ENCODE measurements around the gene AMMECR1L.
"Not testable (repeated sequence)": the region's sequence is repeated elsewhere in the genome, so short reads cannot be mapped to it uniquely, and the experiment has no call there.

Gene AMMECR1L

GRCh38 chr2:127885780-127886592 lies at the start of gene AMMECR1L:
Gene AMMECR1L (minus strand): TSS chr2:127885956. CDS start chr2:127874234, 11,722 bp downstream.
- Mint-ChIP-seq H3K4me1 (ENCODE audit: low read depth) (peaks cover 53% of the 10 kb centered on the region), H3K36me3 (ENCODE audit: low read depth) (peaks cover 39% of the 10 kb centered on the region), H3K4me3 (peak within 1 kb of the TSS; percentile 89), H3K27ac (peak within 1 kb of the TSS; percentile 93)
- peak; percentile 84 for DNase-seq
- not testable (repeated sequence) for H3K27me3 Mint-ChIP-seq, H3K9me3 Mint-ChIP-seq

DNA sequence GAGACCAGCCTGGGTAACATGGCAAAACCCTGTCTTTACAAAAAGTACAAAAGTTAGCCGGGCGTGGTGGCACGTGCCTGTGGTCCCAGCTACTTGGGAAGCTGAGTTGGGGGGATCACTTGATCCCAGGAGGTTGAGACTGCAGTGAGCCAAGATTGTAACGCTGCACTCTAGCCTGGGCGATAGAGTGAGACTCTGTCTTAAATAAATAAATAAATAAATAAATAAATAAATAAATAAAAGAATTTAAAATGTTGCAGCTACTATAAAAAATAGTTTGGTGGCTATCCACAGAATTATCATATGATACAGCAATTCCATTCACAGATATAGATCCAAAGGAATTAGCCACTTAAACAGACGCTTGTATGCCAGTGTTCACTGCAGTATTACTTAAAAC lies 49.6 kb upstream of the AMMECR1L start:
- Mint-ChIP-seq H3K36me3 (ENCODE audit: low read depth) (peaks cover 1% of the 10 kb centered on the region), H3K27me3 (no peaks in the 10 kb centered on the region), H3K4me1 (ENCODE audit: low read depth) (no peaks in the 10 kb centered on the region), H3K9me3 (no peaks in the 10 kb centered on the region), H3K27ac (no peak overlapping the region), H3K4me3 (no peak overlapping the region)
- no peak for DNase-seq

DNA sequence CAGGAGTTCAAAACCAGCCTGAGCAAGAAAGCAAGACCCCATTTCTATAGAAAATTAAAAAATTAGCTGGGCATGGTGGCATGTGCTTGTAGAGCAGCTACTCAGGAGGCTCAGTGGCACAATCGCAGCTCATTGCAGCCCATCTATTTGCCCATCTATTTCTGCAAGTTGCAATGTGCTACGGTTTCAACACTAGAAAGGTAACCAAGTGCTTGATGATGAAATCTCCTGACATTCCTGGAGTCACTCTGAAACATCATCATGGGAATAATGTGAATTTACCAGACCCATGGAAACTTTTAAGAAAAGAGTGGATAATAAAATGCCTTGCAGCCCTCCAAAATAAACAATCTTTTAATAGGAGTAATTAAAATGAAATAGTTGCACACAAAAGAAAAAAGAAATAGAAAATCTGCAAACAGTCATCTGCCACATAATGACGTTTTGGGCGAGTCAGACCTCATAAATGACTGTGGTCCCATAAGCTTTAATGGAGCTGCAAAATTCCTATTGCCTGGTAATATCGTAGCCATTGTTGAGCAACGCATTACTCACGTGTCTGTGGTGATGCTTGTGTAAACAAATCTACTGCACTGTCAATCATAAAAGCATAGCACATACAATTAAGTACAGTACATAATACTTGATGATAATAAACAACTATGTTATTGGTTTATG lies 46.6 kb upstream of the AMMECR1L start:
- H3K9me3 Mint-ChIP-seq, result no peaks in the 10 kb centered on the region
- H3K4me1 Mint-ChIP-seq (ENCODE audit: low read depth), result peaks cover 4% of the 10 kb centered on the region
- no peak for DNase-seq
- no peak overlapping the region for H3K4me3 Mint-ChIP-seq
- H3K36me3 Mint-ChIP-seq (ENCODE audit: low read depth), result no peaks in the 10 kb centered on the region
- H3K27me3 Mint-ChIP-seq, result no peaks in the 10 kb centered on the region
- no peak overlapping the region for H3K27ac Mint-ChIP-seq

- Mint-ChIP-seq H3K27ac (no peak overlapping the region), H3K27me3 (peaks cover 2% of the 10 kb centered on the region), H3K4me3 (no peak overlapping the region), H3K9me3 (no peaks in the 10 kb centered on the region), H3K36me3 (ENCODE audit: low read depth) (no peaks in the 10 kb centered on the region), H3K4me1 (ENCODE audit: low read depth) (peaks cover 4% of the 10 kb centered on the region)
- DNase-seq, result no peak
Measured at GRCh38 chr2:127929449-127929848, 43.7 kb upstream of the AMMECR1L start.

DNA sequence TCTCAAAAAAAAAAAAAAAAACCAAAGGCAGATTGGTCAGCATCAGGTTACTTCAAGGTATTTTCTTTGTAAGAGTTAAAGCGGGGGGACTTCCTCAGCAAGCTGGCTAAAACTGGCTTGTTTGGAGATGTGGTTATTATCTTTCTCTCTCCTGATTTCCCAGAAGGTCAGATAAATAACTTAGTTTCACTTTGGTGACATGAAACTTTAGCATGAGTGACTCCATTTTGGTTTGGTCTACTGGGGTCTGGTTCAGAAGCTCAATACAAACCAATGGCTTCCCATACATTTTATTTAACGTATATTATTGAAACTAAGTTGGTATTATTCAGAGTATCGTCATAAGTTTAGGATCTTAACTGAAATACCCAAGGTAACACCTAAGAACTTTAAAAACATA lies 41.6 kb upstream of the AMMECR1L start:
- peaks cover 2% of the 10 kb centered on the region for H3K27me3 Mint-ChIP-seq
- no peak overlapping the region for H3K4me3 Mint-ChIP-seq
- peaks cover 4% of the 10 kb centered on the region for H3K4me1 Mint-ChIP-seq (ENCODE audit: low read depth)
- DNase-seq, result no peak
- no peak overlapping the region for H3K27ac Mint-ChIP-seq
- no peaks in the 10 kb centered on the region for H3K36me3 Mint-ChIP-seq (ENCODE audit: low read depth)
- no peaks in the 10 kb centered on the region for H3K9me3 Mint-ChIP-seq

GRCh38 chr2:127917916-127918315 lies 32.2 kb upstream of the AMMECR1L start:
- Mint-ChIP-seq H3K4me3 (no peak overlapping the region), H3K36me3 (ENCODE audit: low read depth) (no peaks in the 10 kb centered on the region), H3K9me3 (no peaks in the 10 kb centered on the region), H3K27ac (no peak overlapping the region), H3K4me1 (ENCODE audit: low read depth) (no peaks in the 10 kb centered on the region), H3K27me3 (no peaks in the 10 kb centered on the region)
- DNase-seq, result no peak

DNA sequence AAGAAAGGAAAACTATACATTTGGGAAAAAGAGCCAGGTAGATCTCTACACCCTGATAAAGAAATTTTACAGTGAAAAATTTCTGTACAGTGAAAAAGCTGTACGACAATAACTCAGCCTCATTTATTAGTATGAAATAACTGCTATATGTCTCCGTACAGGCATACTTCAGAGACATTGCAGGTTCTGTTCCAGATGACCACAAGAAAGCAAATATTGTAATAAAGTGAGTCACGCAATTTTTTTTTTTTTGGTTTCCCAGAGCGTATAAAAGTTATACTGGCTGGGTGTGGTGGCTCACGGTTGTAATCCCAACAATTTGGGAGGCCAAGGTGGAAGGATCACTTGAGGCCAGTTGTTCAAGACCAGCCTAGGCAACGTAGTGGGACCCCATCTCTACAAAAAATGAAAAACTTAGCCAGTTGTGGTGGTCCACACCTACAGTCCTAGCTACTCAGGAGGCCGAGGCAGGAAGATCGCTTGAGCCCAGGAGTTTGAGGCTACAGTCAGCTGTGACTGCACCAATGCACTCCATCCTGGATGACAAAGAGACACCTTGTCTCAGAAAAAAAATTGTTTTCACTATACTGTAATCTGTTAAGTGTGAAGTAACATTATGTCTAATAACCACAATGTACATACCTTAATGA lies 28.2 kb upstream of the AMMECR1L start:
- Mint-ChIP-seq H3K4me1 (ENCODE audit: low read depth) (no peaks in the 10 kb centered on the region), H3K4me3 (no peak overlapping the region), H3K36me3 (ENCODE audit: low read depth) (no peaks in the 10 kb centered on the region), H3K27me3 (no peaks in the 10 kb centered on the region), H3K27ac (no peak overlapping the region), H3K9me3 (no peaks in the 10 kb centered on the region)
- no peak for DNase-seq

GRCh38 chr2:127911737-127912136 lies 26.0 kb upstream of the AMMECR1L start:
- Mint-ChIP-seq H3K27me3 (peaks cover 4% of the 10 kb centered on the region), H3K4me3 (no peak overlapping the region), H3K27ac (no peak overlapping the region), H3K4me1 (ENCODE audit: low read depth) (no peaks in the 10 kb centered on the region), H3K36me3 (ENCODE audit: low read depth) (no peaks in the 10 kb centered on the region), H3K9me3 (no peaks in the 10 kb centered on the region)
- no peak for DNase-seq

DNA sequence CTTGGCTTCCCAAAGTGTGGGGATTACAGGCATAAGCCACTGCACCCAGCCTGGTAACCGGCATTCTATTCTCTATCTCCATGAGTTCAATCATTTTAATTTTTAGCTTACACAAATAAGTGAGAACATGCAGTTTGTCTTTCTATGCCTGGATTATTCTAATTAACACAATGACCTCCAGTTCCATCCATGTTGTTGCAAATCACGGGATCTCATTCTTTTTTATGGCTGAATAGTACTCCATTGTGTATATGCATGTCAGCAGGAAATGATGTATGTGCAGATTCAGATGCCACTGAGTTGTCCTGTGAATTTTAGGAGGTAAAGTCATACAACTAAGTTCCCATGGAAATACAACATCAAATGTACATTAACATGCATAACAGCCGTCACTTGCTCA lies 24.7 kb upstream of the AMMECR1L start:
- Mint-ChIP-seq H3K9me3 (no peaks in the 10 kb centered on the region), H3K4me1 (ENCODE audit: low read depth) (no peaks in the 10 kb centered on the region), H3K36me3 (ENCODE audit: low read depth) (no peaks in the 10 kb centered on the region), H3K27ac (no peak overlapping the region), H3K4me3 (no peak overlapping the region), H3K27me3 (peaks cover 15% of the 10 kb centered on the region)
- DNase-seq, result no peak

GRCh38 chr2:127909019-127909418 lies 23.3 kb upstream of the AMMECR1L start:
- H3K4me3 Mint-ChIP-seq, result no peak overlapping the region
- no peaks in the 10 kb centered on the region for H3K9me3 Mint-ChIP-seq

DNA sequence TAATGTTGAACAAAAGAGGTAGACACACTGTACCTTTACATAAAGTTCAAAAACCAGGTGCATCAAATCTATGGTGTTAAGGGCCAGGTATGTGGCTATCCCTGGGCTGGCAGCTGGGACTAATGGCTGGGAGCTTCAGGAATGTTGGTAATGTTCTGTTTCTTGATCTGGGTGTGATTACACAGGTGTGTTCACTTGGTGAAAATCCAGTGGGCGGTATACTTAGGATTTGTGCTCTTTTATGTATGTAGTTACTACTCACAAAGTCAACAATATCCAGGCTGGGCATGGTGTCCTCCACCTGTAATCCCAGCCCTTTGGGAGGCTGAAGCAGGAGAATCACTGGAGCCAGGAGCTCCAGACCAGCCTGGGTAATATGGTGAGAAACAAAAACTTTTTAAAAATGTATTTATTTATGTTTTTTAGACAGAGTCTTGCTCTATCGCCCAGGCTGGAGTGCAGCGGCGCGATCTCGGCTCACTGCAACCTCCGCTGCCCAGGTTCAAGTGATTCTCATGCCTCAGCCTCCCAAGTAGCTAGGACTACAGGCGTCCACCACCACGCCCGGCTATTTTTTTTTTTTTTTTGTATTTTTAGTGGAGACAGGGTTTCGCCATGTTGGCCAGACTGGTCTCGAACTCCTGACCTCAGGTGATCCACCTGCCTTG lies 22.1 kb upstream of the AMMECR1L start:
- peaks cover 17% of the 10 kb centered on the region for H3K27me3 Mint-ChIP-seq
- not testable (repeated sequence) for H3K36me3 Mint-ChIP-seq (ENCODE audit: low read depth); H3K9me3 Mint-ChIP-seq; H3K27ac Mint-ChIP-seq; H3K4me1 Mint-ChIP-seq (ENCODE audit: low read depth); DNase-seq; H3K4me3 Mint-ChIP-seq

More at GRCh38 chr2:127909019-127909418, 23.3 kb upstream of the AMMECR1L start:
- Mint-ChIP-seq H3K27me3 (peaks cover 17% of the 10 kb centered on the region), H3K4me1 (ENCODE audit: low read depth) (no peaks in the 10 kb centered on the region), H3K36me3 (ENCODE audit: low read depth) (no peaks in the 10 kb centered on the region), H3K27ac (no peak overlapping the region)
- no peak for DNase-seq

DNA sequence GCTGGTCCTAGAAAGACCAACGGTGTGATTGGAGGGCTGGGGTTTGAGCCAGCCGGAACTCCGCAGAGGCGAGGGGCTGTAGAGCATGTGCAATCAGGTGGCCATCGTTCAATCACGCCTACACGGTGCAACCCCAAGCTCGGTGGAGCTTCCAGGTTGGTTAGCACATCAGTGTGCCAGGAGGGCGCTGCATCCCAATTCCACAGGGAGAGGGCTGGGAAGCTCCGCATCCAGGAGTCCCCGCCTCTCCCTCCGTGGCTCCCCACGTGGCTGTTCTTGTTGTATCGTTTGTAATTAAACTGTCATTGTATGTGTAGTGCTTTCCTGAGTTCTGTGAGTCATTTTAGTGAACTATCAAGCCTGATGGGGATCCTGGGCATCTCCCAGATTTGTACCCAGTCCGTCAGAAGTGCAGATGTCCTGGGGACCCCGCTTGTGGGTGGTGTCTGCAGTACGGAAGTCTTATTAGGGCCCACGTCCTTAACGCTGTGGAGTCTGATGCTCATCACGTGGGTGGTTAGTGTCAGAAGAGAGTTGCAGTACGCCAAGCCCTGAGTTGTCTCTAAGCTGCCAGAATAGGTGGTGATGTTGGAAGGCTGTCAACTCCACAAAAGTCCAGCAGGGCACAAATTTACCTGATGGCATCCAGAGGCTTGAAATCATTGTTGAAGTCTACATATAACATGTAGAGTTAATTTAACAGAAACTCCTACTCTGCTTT lies 20.6 kb upstream of the AMMECR1L start:
- Mint-ChIP-seq H3K27me3 (peaks cover 17% of the 10 kb centered on the region), H3K27ac (no peak overlapping the region), H3K36me3 (ENCODE audit: low read depth) (no peaks in the 10 kb centered on the region), H3K4me1 (ENCODE audit: low read depth) (no peaks in the 10 kb centered on the region), H3K4me3 (no peak overlapping the region), H3K9me3 (no peaks in the 10 kb centered on the region)
- no peak for DNase-seq

DNA sequence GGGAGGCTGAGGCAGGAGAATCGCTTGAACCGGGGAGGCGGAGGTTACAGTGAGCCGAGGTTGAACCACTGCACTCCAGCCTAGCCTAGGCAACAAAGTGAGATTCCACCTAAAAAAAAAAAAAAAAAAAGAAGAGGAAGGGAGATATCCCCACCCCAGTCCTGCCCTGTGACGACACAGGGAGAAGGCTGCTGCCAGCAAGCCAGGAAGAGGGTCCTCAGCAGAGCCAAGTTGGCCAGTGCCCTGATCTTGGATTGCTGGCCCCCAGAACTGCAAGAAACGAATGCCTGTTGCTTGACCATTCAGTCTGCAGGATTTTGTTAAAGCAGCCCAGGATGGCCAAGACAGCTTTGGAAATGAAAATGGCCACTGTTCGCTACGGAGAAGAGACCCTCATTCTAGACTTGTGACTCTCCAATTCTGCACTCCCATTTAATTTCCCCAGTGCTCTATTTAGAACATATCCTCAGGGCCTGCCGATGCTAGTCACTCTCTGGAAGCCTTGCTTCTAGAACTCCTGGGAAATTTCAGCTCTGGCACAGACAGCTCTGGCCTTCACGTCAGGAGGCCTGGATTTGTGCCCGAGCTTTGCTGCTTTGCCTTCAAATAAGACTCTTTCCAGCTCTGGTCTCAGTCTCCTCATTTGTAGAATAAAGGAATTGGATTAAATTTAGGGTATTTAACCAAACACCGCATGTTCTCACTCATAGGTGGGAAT lies 15.7 kb upstream of the AMMECR1L start:
- Mint-ChIP-seq H3K36me3 (ENCODE audit: low read depth) (no peaks in the 10 kb centered on the region), H3K27me3 (peaks cover 12% of the 10 kb centered on the region), H3K4me1 (ENCODE audit: low read depth) (no peaks in the 10 kb centered on the region), H3K9me3 (no peaks in the 10 kb centered on the region), H3K27ac (no peak overlapping the region), H3K4me3 (no peak overlapping the region)
- no peak for DNase-seq

All from activated T-cell treated with anti-CD3 and anti-CD28 coated beads, Interleukin-2, amount 50 U/mL, for 24 hours (primary cell).